Measurements from ENCODE around the gene APBB2. TPM values are rescaled to one million over a fixed set of nuclear protein-coding genes. Genes with fewer than 3 reads are reported as not detected.
A peak's percentile ranks its signal among the peaks of the same experiment; 100 is the strongest.

Gene APBB2
- total RNA-seq, 1 donor from 2014 or later = 1.7 TPM

- no peak overlapping the region for H3K27ac Mint-ChIP-seq
- peaks cover 12% of the 10 kb centered on the region for H3K9me3 Mint-ChIP-seq
- no peak for DNase-seq
- intact Hi-C loops (cut with micrococcal nuclease) = no loop called here
- H3K4me1 Mint-ChIP-seq = no peaks in the 10 kb centered on the region
- no peaks in the 10 kb centered on the region for H3K36me3 Mint-ChIP-seq (ENCODE audit: low read depth)
- peaks cover 19% of the 10 kb centered on the region for H3K27me3 Mint-ChIP-seq
- H3K4me3 Mint-ChIP-seq = no peak overlapping the region
Observed at GRCh38 chr4:40769266-40769665, 445.1 kb downstream of the APBB2 start.

- intact Hi-C loops (cut with micrococcal nuclease) = loop anchor here (1.0 kb wide), 1 partner anchor 90 kb away; no protein-coding TSS in a partner anchor
- peaks cover 5% of the 10 kb centered on the region for H3K9me3 Mint-ChIP-seq
- peak overlapping the region; percentile 11 for H3K4me3 Mint-ChIP-seq
Observed at GRCh38 chr4:40763228-40763716, 451.1 kb downstream of the APBB2 start.

More at GRCh38 chr4:40763228-40763716, 451.1 kb downstream of the APBB2 start:
- peak; percentile 83 for DNase-seq
- Mint-ChIP-seq H3K36me3 (ENCODE audit: low read depth) (no peaks in the 10 kb centered on the region), H3K27me3 (peaks cover 7% of the 10 kb centered on the region), H3K4me1 (peaks cover 11% of the 10 kb centered on the region), H3K27ac (peak overlapping the region; percentile 45)

Other genes with a start within 250 kb of the APBB2 start
- gene UCHL1, start 42.4 kb upstream of the APBB2 start, total RNA-seq = 0.26 and 0.35 TPM in 2 replicates